Measurements from ENCODE around the gene RAI1. TPM values are rescaled to one million over a fixed set of nuclear protein-coding genes. Genes with fewer than 3 reads are reported as not detected.

RAI1 gene
- total RNA-seq, 1 donor, result 16.0 TPM

DNA sequence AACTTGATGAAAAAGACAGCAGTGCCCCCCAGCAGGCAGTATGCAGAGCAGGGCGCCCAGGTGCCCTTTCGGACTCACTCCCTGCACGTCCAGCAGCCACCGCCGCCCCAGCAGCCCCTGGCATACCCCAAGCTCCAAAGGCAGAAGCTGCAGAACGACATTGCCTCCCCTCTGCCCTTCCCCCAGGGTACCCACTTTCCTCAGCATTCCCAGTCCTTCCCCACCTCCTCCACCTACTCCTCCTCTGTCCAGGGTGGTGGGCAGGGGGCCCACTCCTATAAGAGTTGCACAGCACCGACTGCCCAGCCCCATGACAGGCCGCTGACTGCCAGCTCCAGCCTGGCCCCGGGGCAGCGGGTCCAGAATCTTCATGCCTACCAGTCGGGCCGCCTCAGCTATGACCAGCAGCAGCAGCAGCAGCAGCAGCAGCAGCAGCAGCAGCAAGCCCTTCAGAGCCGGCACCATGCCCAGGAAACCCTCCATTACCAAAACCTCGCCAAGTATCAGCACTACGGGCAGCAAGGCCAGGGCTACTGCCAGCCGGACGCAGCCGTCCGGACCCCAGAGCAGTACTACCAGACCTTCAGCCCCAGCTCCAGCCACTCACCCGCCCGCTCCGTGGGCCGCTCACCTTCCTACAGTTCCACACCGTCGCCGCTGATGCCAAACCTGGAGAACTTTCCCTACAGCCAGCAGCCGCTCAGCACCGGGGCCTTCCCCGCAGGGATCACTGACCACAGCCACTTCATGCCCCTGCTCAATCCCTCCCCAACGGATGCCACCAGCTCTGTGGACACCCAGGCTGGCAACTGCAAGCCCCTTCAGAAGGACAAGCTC is 112.3 kb downstream of the RAI1 start:
- H3K4me3 ChIP-seq (ENCODE audit: low read depth, low read length), result no peak overlapping the region
- no peak for DNase-seq (ENCODE audit: low read depth)
- TF ChIP-seq, protein P1, sequence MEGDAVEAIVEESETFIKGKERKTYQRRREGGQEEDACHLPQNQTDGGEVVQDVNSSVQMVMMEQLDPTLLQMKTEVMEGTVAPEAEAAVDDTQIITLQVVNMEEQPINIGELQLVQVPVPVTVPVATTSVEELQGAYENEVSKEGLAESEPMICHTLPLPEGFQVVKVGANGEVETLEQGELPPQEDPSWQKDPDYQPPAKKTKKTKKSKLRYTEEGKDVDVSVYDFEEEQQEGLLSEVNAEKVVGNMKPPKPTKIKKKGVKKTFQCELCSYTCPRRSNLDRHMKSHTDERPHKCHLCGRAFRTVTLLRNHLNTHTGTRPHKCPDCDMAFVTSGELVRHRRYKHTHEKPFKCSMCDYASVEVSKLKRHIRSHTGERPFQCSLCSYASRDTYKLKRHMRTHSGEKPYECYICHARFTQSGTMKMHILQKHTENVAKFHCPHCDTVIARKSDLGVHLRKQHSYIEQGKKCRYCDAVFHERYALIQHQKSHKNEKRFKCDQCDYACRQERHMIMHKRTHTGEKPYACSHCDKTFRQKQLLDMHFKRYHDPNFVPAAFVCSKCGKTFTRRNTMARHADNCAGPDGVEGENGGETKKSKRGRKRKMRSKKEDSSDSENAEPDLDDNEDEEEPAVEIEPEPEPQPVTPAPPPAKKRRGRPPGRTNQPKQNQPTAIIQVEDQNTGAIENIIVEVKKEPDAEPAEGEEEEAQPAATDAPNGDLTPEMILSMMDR (IDR thresholded peaks at IDR 0.05; ENCODE audit: insufficient read depth, low read depth, low read length), result no peak

DNA sequence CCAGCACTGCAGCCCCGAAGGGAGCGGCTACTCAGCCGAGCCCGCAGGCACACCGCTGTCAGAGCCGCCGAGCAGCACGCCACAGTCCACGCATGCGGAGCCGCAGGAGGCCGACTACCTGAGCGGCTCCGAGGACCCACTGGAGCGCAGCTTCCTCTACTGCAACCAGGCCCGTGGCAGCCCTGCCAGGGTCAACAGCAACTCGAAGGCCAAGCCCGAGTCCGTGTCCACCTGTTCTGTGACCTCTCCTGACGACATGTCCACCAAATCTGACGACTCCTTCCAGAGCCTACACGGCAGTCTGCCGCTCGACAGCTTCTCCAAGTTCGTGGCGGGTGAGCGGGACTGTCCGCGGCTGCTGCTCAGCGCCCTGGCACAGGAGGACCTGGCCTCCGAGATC is 113.1 kb downstream of the RAI1 start:
- H3K4me3 ChIP-seq (ENCODE audit: low read depth, low read length), result no peak overlapping the region
- DNase-seq (ENCODE audit: low read depth), result no peak
- TF ChIP-seq, protein P1 (IDR thresholded peaks at IDR 0.05; ENCODE audit: insufficient read depth, low read depth, low read length), result no peak

DNA sequence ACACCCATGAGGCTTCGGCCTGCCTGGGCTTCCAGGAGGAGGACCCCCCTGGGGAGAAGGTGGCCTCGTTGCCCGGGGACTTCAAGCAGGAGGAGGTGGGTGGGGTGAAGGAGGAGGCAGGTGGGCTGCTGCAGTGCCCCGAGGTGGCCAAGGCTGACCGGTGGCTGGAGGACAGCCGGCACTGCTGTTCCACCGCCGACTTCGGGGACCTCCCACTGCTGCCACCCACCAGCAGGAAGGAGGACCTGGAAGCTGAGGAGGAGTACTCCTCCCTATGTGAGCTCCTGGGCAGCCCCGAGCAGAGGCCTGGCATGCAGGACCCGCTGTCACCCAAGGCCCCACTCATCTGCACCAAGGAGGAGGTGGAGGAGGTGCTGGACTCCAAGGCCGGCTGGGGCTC is 114.0 kb downstream of the RAI1 start:
- H3K4me3 ChIP-seq (ENCODE audit: low read depth, low read length), result no peak overlapping the region
- TF ChIP-seq, protein P1 (IDR thresholded peaks at IDR 0.05; ENCODE audit: insufficient read depth, low read depth, low read length), result no peak
- no peak for DNase-seq (ENCODE audit: low read depth)

DNA sequence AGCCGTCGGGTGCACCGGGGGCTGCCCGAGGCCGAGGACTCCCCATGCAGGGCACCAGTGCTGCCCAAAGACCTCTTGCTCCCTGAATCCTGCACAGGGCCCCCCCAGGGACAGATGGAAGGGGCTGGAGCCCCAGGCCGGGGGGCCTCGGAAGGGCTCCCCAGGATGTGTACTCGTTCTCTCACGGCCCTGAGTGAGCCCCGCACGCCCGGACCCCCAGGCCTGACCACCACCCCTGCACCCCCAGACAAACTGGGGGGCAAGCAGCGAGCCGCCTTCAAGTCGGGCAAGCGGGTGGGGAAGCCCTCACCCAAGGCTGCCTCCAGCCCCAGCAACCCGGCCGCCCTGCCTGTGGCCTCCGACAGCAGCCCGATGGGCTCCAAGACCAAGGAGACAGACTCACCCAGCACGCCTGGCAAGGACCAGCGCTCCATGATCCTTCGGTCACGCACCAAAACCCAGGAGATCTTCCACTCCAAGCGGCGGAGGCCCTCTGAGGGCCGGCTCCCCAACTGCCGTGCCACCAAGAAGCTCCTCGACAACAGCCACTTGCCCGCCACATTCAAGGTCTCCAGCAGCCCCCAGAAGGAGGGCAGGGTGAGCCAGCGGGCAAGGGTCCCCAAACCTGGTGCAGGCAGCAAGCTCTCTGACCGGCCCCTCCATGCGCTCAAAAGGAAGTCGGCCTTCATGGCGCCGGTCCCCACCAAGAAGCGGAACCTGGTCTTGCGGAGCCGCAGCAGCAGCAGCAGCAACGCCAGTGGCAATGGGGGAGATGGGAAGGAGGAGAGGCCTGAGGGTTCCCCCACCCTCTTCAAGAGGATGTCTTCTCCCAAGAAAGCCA is 114.9 kb downstream of the RAI1 start:
- DNase-seq (ENCODE audit: low read depth), result no peak
- TF ChIP-seq, protein P1 (IDR thresholded peaks at IDR 0.05; ENCODE audit: insufficient read depth, low read depth, low read length), result no peak
- no peak overlapping the region for H3K4me3 ChIP-seq (ENCODE audit: low read depth, low read length)

DNA sequence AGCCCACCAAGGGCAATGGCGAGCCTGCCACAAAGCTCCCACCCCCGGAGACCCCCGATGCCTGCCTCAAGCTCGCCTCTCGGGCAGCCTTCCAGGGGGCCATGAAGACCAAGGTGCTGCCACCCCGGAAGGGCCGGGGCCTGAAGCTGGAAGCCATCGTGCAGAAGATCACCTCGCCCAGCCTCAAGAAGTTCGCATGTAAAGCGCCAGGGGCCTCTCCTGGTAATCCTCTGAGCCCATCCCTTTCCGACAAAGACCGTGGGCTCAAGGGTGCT is 115.5 kb downstream of the RAI1 start:
- TF ChIP-seq, protein P1 (IDR thresholded peaks at IDR 0.05; ENCODE audit: insufficient read depth, low read depth, low read length), result no peak
- DNase-seq (ENCODE audit: low read depth), result no peak
- H3K4me3 ChIP-seq (ENCODE audit: low read depth, low read length), result no peak overlapping the region

DNA sequence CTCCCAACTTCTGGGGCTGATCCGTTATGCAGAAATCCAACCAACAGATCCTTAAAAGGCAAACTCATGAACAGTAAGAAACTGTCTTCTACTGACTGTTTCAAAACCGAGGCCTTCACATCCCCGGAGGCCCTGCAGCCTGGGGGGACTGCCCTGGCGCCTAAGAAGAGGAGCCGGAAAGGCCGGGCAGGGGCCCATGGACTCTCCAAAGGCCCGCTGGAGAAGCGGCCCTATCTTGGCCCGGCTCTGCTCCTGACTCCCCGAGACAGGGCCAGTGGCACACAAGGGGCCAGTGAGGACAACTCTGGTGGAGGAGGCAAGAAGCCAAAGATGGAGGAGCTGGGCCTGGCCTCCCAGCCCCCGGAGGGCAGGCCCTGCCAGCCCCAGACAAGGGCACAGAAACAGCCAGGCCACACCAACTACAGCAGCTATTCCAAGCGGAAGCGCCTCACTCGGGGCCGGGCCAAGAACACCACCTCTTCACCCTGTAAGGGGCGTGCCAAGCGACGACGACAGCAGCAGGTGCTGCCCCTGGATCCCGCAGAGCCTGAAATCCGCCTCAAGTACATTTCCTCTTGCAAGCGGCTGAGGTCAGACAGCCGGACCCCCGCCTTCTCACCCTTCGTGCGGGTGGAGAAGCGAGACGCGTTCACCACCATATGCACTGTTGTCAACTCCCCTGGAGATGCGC is 116.0 kb downstream of the RAI1 start:
- DNase-seq (ENCODE audit: low read depth), result no peak

More for the DNA sequence above, 116.0 kb downstream of the RAI1 start:
- no peak overlapping the region for H3K4me3 ChIP-seq (ENCODE audit: low read depth, low read length)
- TF ChIP-seq, protein P1 (IDR thresholded peaks at IDR 0.05; ENCODE audit: insufficient read depth, low read depth, low read length), result no peak

All from fibroblast of villous mesenchyme (primary cell).